VCaP (cell line): Measurements from ENCODE around the gene ABCC1.

Source experiments
- H3K27ac ChIP-seq: fragments of 450-650 bp; 2 replicates; pipeline ENCODE4 v1.5.1; 2017
- TF ChIP-seq, protein P1 (sequence below): fragments of 450-650 bp; conservative IDR thresholded peaks from 2 replicates; pipeline ENCODE4 v1.5.1; 2017; ENCODE audit warnings: mild to moderate bottlenecking, moderate library complexity

Gene ABCC1

DNA sequence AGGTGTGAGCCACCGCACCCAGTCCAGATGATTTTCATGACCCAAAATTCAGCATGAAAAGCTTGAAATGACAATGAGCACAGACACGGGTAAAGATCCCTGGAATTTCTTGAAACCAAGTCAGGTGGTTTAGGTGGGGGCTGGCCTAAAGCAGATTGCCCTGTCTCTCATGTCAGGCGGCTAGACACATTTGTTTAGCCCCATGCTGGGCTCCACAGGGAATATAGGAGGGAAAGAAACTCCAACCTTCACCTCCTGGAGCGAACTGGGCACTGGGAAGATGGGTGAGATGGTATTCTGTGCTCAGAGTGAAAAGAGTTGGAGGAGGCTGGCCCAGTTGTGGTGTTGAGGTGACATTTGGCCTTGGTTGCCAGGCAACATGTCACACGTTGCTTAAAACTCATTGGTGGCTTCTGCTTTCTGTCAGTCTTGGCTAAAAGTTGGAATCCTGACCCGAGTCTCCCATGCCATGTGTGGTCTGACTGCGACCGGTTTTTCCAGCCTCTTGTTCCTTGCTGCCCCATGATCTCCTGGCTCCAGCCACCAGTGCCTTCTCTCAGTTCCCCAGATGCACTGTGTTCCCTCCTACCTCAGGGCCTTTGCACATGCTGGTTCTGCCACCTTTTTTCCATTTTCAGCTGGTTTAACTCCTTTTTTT is 160.2 kb downstream of the ABCC1 start:
- TF ChIP-seq, protein P1, sequence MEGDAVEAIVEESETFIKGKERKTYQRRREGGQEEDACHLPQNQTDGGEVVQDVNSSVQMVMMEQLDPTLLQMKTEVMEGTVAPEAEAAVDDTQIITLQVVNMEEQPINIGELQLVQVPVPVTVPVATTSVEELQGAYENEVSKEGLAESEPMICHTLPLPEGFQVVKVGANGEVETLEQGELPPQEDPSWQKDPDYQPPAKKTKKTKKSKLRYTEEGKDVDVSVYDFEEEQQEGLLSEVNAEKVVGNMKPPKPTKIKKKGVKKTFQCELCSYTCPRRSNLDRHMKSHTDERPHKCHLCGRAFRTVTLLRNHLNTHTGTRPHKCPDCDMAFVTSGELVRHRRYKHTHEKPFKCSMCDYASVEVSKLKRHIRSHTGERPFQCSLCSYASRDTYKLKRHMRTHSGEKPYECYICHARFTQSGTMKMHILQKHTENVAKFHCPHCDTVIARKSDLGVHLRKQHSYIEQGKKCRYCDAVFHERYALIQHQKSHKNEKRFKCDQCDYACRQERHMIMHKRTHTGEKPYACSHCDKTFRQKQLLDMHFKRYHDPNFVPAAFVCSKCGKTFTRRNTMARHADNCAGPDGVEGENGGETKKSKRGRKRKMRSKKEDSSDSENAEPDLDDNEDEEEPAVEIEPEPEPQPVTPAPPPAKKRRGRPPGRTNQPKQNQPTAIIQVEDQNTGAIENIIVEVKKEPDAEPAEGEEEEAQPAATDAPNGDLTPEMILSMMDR = no peak
- no peak overlapping the region for H3K27ac ChIP-seq

DNA sequence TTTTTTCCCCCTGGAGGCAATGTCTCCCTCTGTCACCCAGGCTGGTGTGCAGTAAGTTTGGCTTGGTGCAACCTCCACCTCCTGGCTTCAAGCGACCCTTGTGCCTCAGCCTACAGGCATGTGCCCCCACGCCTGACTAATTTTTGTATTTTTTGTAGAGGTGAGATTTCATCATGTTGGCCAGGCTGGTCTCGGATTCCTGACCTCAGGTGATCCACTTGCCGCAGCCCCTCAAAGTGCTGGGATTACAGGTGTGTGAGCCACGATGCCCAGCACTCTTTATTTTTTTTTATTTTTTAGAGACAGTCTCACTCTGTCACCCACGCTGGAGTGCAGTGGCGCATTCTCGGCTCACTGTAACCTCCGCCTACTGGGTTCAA is 160.7 kb downstream of the ABCC1 start:
- TF ChIP-seq, protein P1 = no peak
- no peak overlapping the region for H3K27ac ChIP-seq

DNA sequence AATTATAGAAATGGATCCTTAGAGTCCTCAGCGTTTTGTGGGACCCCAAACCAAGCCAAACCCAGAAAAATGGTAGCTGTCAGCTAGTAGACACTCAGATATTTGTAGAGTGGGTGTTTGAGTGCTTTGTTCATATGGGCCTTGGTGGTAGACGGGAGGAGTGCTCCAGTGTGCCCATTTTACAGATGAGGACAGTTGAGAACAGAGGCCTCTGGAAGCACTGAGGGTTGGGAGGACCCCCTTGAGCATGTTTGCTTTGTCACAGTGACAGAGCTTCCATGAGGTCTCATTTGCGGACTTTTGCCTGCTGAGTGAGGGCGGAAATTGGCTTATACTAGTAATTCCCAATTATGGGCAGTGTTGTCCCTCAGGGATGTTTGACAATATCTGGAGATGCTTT is 162.2 kb downstream of the ABCC1 start:
- TF ChIP-seq, protein P1 = no peak
- no peak overlapping the region for H3K27ac ChIP-seq

DNA sequence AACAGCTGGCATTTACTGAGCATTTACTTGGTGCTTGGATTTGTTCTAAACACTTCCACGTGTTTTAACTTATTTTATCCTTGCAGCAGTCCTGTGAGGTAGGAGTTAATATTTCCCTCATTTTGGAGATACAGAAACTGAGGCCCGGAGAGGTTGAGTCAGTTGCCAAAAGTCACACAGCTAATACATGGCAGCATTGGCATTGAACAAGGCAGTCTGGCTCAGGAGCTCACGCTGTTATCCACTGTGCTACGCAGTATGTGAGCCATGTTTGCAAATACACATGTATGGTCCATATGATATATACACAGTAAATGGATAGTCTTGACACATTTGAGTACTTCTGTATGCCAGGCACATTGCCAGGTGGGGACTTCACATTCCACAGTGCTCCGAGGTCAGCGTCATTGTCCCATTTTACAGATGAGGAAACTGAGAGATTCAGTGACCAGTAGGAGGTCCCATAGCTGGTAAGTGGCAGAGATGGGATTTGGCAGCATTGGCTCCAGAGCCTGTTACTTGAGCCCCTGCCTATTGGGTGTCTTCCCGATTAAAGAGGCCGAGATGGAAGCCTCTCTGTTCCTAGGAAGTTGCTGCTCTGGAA is 163.1 kb downstream of the ABCC1 start:
- no peak overlapping the region for H3K27ac ChIP-seq
- TF ChIP-seq, protein P1 = no peak

GRCh38 chr16:16113076-16113475 is 163.7 kb downstream of the ABCC1 start:
- no peak overlapping the region for H3K27ac ChIP-seq
- TF ChIP-seq, protein P1 = no peak

DNA sequence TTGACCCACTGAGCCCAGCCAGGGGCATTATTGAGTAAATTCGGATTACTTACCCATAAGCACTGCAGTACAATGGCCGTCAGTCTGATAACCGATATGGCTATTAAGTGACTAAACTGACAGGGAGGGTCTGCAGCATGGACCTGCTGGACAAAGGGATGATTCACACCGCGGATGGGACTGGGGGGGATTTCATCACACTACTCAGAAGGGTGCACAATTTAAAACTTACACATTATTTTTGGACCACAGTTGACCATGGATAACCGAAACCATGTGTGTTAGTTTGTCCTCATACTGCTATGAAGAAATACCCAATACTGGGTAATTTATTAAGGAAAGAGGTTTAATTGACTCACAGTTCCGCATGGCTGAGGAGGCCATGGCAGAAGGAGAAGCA is 167.4 kb downstream of the ABCC1 start:
- TF ChIP-seq, protein P1 = no peak
- no peak overlapping the region for H3K27ac ChIP-seq

- H3K27ac ChIP-seq = no peak overlapping the region
- TF ChIP-seq, protein P1 = no peak
Observed at GRCh38 chr16:16118337-16118736, 168.9 kb downstream of the ABCC1 start.
